Central memory CD4-positive, alpha-beta T cell (primary cell): ENCODE data around the gene NBPF1.
A peak's percentile ranks its signal among the peaks of the same experiment; 100 is the strongest.
"Not testable (repeated sequence)": the region's sequence is repeated elsewhere in the genome, so short reads cannot be mapped to it uniquely, and the experiment has no call there.

Source experiments
- DNase-seq: peaks from one replicate; pipeline ENCODE4 v3.0.0; 2022

NBPF1 gene

GRCh38 chr1:16621681-16622315 is 8.4 kb upstream of the NBPF1 start:
- not testable (repeated sequence) for DNase-seq

- no peak for DNase-seq
These were observed 7.9 kb upstream of the NBPF1 start for GRCh38 chr1:16621300-16621658.

- not testable (repeated sequence) for DNase-seq
These were observed 6.6 kb upstream of the NBPF1 start for GRCh38 chr1:16619803-16620501.

GRCh38 chr1:16618719-16619118 is 5.4 kb upstream of the NBPF1 start:
- DNase-seq: no peak

GRCh38 chr1:16617778-16618580 is 4.6 kb upstream of the NBPF1 start:
- no peak for DNase-seq

GRCh38 chr1:16617114-16617631 is 3.8 kb upstream of the NBPF1 start:
- DNase-seq: no peak

GRCh38 chr1:16615253-16616252 is 2.2 kb upstream of the NBPF1 start:
- no peak for DNase-seq

- DNase-seq: peak; percentile 4
These were observed 1.2 kb upstream of the NBPF1 start for GRCh38 chr1:16614361-16615252.

GRCh38 chr1:16612332-16613172 is 812 bp downstream of the NBPF1 start:
- no peak for DNase-seq

- DNase-seq: not testable (repeated sequence)
These were observed 1.4 kb downstream of the NBPF1 start for GRCh38 chr1:16611981-16612331.

GRCh38 chr1:16611164-16611563 is 2.2 kb downstream of the NBPF1 start:
- DNase-seq: not testable (repeated sequence)

GRCh38 chr1:16610553-16610952 is 2.8 kb downstream of the NBPF1 start:
- DNase-seq: not testable (repeated sequence)

- DNase-seq: not testable (repeated sequence)
These were observed 3.6 kb downstream of the NBPF1 start for GRCh38 chr1:16609761-16610160.

GRCh38 chr1:16608838-16609560 is 4.4 kb downstream of the NBPF1 start:
- no peak for DNase-seq

GRCh38 chr1:16607853-16608815 is 5.2 kb downstream of the NBPF1 start:
- not testable (repeated sequence) for DNase-seq

- DNase-seq: no peak
These were observed 5.9 kb downstream of the NBPF1 start for GRCh38 chr1:16607433-16607851.

GRCh38 chr1:16606666-16607432 is 6.5 kb downstream of the NBPF1 start:
- DNase-seq: not testable (repeated sequence)
